Measurements from ENCODE around the gene NET1.

DNA sequence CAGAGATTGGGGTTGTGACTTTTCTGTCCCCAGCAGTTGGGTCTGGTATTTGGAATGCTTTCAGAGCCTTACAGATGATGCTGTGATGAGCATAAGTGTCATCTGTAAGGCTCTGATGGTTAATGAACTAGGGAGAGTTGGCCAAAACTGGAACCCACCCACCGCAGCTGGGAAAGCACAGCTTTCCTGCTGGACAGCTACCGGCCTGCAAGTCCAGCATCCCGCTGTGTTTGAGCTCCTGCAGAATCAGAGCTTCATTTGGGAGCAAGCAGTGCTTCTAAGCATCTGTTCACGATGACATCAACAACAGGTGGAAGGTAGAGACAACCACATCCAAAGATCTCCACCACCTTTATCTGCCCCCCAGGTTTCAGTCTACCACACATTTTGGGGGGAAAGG, 35.9 kb upstream of the NET1 start:
- TF ChIP-seq, protein P1, sequence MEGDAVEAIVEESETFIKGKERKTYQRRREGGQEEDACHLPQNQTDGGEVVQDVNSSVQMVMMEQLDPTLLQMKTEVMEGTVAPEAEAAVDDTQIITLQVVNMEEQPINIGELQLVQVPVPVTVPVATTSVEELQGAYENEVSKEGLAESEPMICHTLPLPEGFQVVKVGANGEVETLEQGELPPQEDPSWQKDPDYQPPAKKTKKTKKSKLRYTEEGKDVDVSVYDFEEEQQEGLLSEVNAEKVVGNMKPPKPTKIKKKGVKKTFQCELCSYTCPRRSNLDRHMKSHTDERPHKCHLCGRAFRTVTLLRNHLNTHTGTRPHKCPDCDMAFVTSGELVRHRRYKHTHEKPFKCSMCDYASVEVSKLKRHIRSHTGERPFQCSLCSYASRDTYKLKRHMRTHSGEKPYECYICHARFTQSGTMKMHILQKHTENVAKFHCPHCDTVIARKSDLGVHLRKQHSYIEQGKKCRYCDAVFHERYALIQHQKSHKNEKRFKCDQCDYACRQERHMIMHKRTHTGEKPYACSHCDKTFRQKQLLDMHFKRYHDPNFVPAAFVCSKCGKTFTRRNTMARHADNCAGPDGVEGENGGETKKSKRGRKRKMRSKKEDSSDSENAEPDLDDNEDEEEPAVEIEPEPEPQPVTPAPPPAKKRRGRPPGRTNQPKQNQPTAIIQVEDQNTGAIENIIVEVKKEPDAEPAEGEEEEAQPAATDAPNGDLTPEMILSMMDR (IDR thresholded peaks at IDR 0.05) = no peak
- no peak for TF ChIP-seq POLR2AphosphoS5 (IDR thresholded peaks at IDR 0.05)
- TF ChIP-seq POLR2A (IDR thresholded peaks at IDR 0.05) = no peak
